GM21737 (cell line): ENCODE data around the gene FARSB.
A peak's percentile ranks its signal among the peaks of the same experiment; 100 is the strongest.

Experiments used
- ATAC-seq: cut with Tn5 transposase; IDR thresholded peaks from one replicate; pipeline ENCODE4 v1.9.1; 2021; ENCODE audit warnings: mild to moderate bottlenecking, moderate library complexity; ENCODE audit not compliant: unreplicated experiment

The FARSB gene

DNA sequence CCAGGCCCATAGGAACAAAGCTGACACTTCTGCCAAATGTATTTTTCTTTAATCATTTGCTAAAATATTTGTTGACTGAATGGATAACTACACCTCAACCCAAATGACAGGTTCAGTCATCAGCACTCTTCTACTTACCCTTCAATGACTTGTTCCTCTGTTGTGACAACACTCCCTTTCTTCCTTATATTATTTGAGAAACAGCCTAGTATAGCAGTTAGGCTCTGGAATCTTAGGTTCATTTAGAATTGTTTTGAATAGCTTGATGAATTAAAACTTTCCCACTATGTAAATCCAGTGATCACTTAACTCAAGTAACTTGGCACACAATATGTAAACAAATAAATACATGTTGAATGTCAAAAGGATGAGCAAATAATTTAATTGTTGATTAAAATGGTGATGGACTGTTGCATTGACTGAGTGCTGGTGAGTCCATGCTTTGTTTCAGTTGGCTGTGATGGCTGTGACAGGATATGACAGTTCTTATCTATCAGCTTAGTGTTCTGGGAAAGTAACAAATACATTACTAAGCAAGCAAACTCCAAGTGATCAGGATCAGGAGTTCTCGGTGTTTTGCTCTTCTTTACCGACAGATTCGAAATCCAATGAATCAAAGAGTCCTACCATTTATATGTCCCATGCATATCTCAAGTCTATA is 12.7 kb upstream of the FARSB start:
- no peak for ATAC-seq

DNA sequence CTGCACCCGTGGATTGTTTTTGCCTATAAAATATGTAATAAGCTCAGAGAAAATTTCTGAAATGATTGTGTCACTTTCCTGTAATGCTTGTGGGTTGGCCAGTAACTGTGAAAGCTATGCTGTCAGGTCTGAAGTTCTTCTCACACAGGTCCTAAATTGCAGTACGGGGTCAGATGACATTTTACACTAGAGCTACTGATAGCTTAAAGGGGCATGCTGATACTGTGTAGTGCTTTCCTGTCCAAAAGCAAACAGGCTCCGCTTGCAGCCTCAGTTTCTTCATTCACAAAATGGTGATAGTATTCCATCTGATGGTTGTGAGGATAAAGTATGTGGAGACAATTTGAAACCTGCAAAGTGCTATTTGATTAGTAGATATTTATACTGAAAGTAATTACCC is 7.6 kb upstream of the FARSB start:
- no peak for ATAC-seq

DNA sequence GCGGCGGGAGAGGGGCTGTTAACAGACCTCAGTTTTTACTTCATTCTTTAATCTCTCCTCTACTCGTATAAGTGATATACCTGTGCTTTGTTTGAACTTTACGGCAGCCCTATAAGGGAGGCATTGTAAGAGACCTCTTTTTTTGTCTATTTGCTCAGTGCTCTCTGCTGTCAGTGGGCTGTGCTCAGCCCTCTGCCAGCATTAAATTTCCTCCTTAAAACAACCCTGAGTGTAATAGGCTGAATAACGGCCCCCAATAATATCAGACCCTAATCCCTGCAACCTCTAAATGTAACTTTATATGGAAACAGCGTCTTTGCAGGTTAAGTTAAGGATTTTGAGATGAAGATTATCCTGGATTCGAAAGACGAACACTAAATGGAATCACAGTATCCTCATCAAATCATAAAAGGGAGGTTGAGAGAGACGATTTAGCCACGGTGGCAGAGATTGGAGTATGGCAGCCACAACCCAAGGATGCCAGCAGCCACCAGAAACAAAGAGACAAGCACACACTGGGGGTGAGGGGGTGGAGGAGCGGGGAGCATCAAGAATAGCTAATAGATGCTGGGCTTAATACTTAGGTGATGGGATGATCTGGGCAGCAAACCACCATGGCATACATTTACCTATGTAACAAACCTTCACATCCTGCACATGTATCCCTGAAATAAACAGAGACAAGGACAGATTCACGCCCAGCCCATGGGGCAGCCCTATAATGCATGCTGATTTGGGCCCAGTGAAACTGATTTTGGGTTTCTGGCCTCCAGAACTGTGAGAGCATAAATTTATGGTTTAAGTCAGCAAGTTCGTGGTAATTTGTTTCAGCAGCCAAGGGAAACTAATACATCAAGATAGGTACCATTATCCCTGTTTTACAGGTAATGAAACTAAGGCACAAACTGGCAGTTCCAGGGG is 894 bp upstream of the FARSB start:
- ATAC-seq: peak; percentile 17

DNA sequence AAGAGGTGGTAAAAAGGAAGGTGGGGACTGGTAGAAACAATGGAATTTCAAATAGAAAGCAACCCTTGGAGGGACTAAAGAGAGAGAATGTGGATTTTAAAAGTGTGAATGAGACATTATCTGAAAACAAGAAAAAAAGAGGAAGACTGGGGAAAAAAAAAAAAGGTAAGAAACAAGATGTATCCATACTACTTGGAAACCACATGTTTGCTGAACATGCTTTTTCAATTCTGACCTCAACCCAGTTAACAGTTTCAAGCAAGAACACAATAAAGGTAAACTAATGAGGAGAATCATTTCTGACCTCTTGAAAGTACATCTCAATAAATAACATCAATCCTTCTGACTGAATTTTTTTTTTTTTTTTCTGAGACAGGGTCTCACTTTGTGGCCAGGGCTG is 2.6 kb downstream of the FARSB start:
- no peak for ATAC-seq

DNA sequence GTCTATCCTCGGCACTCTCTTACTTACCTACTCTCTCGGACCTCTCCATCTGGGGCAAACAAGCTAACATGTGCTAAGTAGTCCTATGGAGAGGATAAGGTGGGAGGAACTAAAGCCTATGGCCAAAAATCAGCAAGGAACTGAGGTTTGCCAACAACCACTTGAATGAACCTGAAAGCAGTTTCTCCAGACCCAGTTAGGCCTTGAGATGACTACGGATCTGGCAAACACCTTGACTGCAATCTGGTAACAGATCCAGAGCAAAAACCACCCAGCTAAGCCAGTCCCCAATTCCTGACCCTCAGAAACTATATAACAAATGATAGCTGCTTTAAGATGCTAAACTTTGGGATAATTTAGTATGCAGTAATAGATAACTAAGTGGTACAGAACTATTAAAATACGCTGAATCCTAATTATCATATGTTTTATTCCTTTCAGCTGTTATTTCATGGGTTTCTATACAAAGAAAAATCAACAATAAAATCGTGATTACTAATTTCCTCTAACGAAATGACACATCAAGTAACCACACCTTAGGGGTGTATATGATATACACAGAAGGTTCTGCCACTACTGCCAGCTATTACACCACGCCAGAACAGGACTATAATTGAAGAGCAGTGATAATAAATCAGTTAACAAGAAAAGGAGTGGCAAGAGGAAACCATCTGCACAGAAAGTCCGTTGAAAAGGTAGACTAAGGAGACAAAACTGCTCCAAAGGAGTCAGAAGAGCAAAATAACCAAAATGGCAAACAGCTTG is 3.2 kb downstream of the FARSB start:
- no peak for ATAC-seq

DNA sequence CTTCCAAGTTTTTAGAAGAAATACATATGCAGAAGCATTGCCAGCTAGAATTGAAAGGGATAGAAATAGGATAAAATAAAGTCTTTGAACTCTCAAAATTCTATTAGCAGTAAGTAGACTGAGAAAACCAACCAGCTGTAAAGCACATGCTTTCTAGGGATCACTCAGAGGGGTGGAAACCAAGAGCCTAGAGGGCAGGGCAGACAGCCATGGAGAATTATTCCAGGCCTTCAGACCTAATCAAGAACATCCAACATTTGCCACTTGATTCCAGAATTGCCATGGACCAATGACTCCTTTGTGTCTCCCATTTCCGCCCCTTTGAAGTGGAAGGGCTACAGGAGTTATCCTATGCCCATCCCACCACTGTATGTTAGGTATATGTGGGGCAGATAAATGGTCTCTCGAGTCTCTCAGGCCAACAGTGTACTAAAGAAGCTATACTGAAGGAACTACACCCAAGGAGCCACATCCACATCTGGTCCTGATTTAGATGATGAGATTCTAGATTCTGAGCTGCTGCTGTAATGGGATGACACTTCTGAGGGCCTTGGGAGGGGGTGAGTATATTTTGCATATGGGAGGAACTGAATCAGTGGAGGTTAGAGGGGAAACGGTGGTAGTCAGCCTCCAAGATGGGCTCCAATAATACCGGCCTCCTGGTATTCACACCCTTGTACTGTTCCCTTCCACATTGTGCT is 4.0 kb downstream of the FARSB start:
- no peak for ATAC-seq

DNA sequence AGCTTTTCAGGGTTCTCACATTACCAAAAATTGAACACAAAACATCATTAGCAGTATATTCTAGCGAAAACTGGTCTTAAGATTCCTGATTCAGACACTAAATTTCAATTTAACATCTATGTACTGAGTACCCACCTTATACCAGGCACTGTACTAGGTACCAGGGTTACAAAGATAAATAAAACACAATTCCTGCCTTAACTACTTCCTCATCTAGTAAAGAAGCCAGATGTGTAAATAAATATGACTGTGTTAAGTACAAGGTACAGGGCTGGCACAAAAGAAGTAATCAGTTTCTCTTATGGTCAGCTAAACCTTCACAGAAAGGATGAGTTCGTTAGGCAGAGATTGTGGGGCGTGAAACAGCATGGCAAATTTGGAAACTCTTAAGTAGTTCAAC is 6.1 kb downstream of the FARSB start:
- ATAC-seq: no peak

DNA sequence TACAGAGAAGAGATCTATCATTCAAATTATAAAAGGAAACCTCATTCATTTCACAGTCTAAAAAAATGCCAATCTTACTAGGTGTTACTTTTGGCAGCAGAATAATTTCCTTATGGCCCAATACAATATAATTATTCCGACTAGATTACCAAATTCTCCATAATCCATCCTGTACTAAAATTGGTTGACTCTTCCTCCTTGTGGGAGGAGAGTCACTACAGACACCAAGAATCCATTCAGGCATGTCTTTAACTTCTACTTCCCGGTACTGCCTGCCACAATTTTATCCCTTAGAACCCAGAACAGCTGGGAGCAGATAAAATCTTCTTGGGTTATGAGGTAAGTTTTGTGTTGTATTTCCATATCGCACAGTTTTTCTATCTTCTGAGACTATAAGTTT is 9.9 kb downstream of the FARSB start:
- ATAC-seq: no peak

DNA sequence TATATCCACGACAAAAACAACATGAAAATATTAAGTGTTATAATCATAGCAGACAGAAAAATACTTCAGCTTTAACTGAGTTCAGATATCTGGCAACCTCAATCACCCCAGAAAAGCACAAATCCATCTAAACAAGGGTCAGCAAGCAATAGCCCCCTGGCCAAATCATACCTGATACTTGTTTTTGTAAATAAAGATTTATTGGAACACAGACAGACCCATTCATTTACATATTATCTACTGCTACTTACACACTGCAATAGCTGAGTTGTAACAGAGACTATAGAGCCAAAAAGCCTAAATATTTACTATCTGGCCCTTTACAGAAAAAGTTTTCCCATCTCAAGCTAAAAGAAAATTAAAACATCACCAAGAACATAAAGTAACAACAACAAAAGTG is 12.8 kb downstream of the FARSB start:
- no peak for ATAC-seq

DNA sequence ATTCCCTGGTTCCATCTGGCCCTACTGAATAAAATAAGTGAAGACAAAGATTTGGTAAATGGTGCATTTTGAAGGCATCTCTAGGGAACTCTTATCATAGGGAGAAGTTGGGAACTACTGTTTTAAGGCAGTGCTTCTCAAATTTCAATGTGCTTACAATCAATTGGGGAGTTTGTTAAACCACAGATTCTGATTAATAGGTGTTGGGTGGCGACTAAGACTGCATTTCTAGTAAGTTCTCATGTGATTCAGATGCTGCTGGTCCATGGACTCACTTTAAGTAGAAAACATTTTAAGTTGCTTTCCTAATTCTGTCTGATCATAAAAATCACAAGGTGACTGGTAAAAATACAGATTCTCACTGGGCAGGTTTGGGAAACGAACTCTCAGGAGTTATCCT is 14.6 kb downstream of the FARSB start:
- ATAC-seq: no peak

DNA sequence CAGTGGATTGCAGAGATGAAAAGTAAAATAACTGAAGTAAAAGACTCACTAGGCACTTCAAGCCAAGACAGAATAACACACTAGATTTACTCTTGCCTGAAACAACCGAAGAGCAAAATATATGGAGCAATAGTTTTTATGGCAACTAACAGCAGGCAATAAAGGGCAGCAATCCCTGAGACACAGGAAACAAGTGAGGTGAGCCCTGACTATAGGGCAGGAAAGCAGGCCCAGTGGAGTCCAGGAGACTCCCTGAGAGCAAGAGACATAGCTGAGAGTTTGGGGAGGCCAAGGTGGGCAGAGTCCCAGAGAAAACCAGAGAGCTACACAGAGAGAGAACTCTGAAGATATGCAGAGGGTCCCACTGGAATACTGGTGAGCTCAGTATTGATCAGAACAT is 18.8 kb downstream of the FARSB start:
- ATAC-seq: no peak

DNA sequence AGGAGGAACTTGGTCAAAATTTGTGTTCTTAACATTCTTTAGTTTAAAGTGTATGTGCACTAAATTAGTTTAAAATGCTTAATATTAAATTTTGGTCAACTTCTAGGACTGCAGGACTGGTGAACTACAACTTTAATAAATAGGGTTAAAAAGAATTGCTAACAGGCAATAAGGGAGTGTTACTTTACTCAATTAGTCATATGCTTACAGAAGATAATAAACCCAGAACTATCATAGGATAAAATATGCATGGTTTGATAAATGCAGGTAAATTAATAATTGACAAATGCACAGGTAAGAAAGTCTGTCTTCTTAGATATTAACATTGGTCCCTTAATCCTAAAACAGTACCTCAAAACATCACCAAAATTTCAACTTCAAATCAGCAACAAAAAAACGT is 20.6 kb downstream of the FARSB start:
- ATAC-seq: no peak

DNA sequence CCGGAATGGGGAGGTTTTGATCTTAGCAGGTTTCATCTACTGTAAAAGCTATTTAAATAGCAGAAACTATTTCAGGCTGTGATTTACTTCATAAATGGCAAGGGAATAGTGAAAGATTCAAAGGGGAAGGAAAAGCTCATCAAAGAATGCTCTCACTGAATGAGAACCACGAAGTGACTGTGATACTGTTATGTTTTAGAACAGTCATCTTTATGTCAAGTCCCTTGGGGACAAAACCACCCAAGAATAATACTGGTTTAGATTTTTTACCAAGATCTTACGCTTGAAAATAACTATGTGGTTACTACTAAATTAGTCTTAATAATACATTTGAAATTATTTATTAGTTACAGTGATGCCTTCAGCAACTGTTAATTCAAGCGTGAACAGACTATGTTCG is 28.1 kb downstream of the FARSB start:
- no peak for ATAC-seq

DNA sequence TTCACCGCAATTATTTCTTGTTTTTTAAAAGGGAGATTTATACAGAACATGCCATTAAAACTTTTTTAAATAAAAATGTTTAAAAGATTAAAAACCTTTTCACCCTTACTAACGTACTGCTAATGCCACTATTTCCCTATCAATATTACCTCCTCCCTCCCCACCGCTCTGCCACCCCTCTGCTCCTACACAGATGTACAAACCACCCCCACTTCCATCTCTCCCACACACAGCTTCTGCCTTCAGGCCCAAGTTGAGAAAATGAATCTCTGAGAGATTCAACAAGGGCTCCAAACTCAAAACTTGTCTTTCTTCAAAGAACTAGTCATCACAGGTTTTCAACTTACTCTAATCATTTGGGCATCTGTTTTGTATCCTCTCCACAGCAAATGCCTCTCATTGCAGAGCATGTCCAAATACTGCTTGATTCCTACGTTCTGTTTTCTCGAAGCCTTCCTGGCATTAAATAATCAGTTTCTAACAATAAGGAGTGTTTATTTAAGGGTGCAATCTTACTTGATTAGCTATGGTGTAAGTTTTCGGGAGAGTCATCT is 32.1 kb downstream of the FARSB start:
- ATAC-seq: no peak

DNA sequence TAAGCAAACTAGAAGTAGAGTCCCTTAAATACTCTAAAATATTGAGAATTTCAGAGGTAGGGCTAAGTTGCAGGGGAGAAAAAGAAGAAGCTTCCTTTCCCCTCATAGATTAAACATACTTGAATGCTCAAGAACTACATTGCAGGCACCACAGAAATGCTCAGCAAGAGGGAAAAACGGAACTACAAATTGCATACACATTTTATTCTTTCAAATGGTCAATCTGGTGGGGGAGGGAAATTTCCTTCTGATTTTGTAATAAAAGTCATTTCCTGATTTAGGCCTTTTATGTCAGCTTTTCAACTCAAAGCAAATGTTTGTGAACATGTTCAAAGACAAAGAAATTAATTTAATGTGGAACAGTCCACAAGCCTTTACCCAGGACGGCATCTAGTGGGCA is 33.0 kb downstream of the FARSB start:
- no peak for ATAC-seq

DNA sequence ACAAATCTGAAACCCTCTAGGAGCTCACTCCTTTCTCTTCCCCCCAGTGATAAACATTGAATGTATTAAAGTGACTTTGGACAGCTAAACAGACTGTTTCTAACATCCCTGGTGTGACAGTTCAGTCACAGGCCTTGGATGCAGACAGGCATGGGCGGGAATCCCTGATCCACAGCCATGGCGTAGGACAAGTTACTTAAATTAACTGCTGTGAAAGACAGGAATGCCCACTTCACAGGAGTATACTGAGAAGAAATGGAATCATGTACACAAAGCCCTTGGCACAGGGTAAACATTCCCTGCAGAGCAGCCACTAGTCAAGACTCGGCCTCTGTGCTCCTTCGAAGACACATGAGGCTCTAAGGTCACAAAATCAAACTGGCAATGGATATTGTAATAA is 34.0 kb downstream of the FARSB start:
- no peak for ATAC-seq

DNA sequence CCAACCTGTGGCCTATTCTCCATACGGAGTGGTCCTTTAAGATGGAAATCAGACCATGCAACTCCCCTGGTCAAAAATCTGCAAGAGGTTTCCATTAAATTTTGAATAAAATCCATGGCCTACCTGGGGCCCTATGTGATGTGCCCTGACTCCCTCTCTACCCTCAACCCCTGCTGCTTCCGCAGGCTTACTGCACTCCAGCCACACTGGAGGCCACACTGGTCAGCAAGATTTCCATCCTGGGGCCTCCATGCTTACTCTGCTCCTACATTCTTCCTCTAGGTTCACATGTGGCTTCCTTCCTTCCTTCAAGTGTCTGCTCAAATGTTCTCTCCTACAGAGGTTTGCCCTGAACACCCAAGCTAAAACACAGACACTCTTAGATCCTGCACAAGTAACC is 40.6 kb downstream of the FARSB start:
- ATAC-seq: no peak

DNA sequence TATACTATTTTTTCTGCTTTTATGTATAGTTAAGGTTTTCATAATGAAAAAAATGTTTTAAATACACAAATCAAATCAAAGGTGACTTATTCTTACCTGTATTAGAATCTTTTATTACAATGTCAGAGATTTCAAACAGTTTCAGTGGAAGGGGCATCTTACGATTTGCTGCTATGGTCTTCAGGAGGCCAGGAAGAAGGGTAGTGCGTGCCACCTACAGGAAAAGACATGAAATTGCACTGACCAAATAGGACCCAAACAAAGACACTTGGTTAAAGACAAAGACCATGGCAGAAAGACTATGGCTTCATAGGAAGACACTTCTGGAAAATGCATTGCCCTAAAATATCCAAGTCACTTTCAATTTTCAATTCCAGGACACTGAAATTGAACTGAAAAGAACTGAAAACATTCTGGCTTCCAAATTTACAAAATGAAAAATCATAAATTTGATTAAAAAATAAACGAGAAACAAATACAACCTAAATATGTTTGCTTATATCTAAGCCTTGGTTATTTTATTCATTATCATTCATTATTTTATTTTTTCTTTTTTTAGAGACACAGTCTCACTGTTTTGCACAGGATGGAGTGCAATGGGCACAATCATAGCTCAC is 42.1 kb downstream of the FARSB start:
- peak; percentile 85 for ATAC-seq

DNA sequence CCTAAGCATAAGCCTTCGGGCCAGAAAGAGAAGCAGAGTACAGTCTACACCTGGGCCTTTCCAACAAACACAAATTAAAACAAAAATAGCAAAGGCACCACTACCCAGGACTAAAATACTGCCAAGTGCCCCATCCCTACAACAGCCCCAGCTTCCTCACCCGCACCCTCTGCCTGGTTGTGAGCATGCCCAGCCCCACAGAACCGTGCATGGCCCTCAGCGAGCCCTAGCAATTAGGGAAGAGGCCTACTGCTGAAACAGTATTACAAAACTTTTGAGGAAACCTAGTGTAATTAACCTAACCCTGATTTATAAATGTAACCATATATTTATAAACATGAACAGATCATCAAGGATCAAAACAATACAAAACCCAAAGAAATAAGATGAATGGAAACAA is 44.2 kb downstream of the FARSB start:
- ATAC-seq: no peak

DNA sequence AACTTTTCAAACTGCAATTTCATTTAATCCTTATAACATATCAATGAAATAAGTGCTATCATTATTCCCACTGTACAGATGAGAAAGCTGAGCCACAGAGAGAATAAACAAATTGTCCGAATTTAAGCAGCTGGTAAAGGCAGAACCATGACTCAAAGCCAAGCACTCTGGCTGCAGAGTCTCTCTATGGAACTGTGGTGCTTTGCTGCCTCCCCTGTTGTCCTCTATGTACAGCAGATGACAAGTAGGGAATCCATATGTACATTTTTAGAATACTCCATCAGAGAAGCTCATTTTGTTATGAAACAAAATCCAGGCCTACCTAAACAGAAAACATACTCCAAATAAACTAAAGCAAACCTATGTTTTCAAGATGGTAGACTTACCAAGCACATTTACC is 45.1 kb downstream of the FARSB start:
- ATAC-seq: no peak
